DOHH2 (cell line): ENCODE results near the gene SDCCAG8.

ENCODE experiments used
- CTCF ChIP-seq: fragments of 200-600 bp; sonication (generic); IDR thresholded peaks from one replicate; pipeline ENCODE4 v1.5.1; 2014; ENCODE audit warnings: antibody characterized with exemption, mild to moderate bottlenecking, low read depth, low read length; ENCODE audit not compliant: poor library complexity, severe bottlenecking
- EZH2phosphoT487 ChIP-seq: fragments of 200-600 bp; sonication (generic); IDR thresholded peaks from 2 replicates; pipeline ENCODE4 v1.6.1; 2017; ENCODE audit warnings: borderline replicate concordance, mild to moderate bottlenecking, antibody characterized with exemption, low read length, moderate library complexity, mixed read lengths

- no peak for TF ChIP-seq CTCF
- TF ChIP-seq EZH2phosphoT487 = no peak
These were observed 152.6 kb downstream of the SDCCAG8 start for GRCh38 chr1:243408479-243408878.
